RWPE1 (cell line): ENCODE measurements around the gene PTX4.

Experiments
- CTCF ChIA-PET: fragments of 350-600 bp; sonication (Branson Sonifier 250); formaldehyde crosslinking; extraction: SDS; loops from one replicate; lab custom pipeline; 2021; lab: Yijun Ruan, JAX
- POLR2A ChIA-PET: fragments of 400-600 bp; formaldehyde crosslinking; extraction: SDS; loops from one replicate; lab custom pipeline; 2020; ENCODE audit warnings: antibody characterized with exemption; ENCODE audit not compliant: low non-redundant PET; lab: Yijun Ruan, JAX
- DNase-seq: peaks from one replicate; pipeline ENCODE4 v3.0.0; 2012; ENCODE audit warnings: low spot score
- H3K27ac ChIP-seq: fragments of 450-650 bp; 2 replicates; pipeline ENCODE4 v1.5.1; 2017
- TF ChIP-seq, protein P1 (sequence below): fragments of 450-650 bp; conservative IDR thresholded peaks from 2 replicates; pipeline ENCODE4 v1.5.1; 2017; ENCODE audit warnings: low read depth, mild to moderate bottlenecking

PTX4 gene

GRCh38 chr16:1508494-1509187 lies 19.9 kb upstream of the PTX4 start:
- CTCF ChIA-PET: no interaction called here
- no peak for DNase-seq
- POLR2A ChIA-PET: no interaction called here
- TF ChIP-seq, protein P1, sequence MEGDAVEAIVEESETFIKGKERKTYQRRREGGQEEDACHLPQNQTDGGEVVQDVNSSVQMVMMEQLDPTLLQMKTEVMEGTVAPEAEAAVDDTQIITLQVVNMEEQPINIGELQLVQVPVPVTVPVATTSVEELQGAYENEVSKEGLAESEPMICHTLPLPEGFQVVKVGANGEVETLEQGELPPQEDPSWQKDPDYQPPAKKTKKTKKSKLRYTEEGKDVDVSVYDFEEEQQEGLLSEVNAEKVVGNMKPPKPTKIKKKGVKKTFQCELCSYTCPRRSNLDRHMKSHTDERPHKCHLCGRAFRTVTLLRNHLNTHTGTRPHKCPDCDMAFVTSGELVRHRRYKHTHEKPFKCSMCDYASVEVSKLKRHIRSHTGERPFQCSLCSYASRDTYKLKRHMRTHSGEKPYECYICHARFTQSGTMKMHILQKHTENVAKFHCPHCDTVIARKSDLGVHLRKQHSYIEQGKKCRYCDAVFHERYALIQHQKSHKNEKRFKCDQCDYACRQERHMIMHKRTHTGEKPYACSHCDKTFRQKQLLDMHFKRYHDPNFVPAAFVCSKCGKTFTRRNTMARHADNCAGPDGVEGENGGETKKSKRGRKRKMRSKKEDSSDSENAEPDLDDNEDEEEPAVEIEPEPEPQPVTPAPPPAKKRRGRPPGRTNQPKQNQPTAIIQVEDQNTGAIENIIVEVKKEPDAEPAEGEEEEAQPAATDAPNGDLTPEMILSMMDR: no peak
- no peak overlapping the region; the same call in 1 of the 2 replicates for H3K27ac ChIP-seq

GRCh38 chr16:1506494-1507213 lies 17.9 kb upstream of the PTX4 start:
- POLR2A ChIA-PET: no interaction called here
- no peak for DNase-seq
- CTCF ChIA-PET: no interaction called here
- H3K27ac ChIP-seq: no peak overlapping the region
- TF ChIP-seq, protein P1: no peak

DNA sequence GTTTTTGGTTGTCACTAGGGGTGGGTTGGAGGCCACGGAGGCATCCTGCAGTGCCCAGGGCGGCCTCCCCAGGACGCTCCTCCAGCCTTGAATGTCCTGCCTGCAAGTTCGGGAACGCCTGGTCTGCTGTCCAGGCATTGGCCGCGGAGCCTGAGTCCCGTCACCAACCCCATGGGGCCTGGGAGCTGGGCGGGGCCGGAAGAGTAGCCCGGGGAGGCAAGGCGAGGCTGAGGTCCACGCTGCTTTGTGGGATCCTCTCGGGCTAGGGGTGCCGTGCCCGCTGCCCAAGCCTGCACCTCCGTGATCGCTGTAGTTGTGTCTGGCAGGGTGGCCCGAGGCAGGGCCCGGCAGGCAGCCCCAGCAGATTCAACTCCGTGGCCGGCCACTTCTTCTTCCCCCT lies 17.2 kb upstream of the PTX4 start:
- no peak for DNase-seq
- TF ChIP-seq, protein P1: no peak
- ChIA-PET CTCF (no interaction called here), POLR2A (no interaction called here)
- H3K27ac ChIP-seq: no peak overlapping the region

- CTCF ChIA-PET: no interaction called here
- POLR2A ChIA-PET: interaction anchor here (0.5 kb wide), 1 partner anchor 34 kb away, joined by 3 read pairs; no protein-coding TSS in a partner anchor
These were observed 16.5 kb upstream of the PTX4 start for GRCh38 chr16:1505073-1505844.

GRCh38 chr16:1503110-1503955 lies 14.6 kb upstream of the PTX4 start:
- ChIA-PET POLR2A (no interaction called here), CTCF (no interaction called here)
- DNase-seq: no peak
- H3K27ac ChIP-seq: no peak overlapping the region
- TF ChIP-seq, protein P1: no peak

More at GRCh38 chr16:1505073-1505844, 16.5 kb upstream of the PTX4 start:
- no peak for DNase-seq
- H3K27ac ChIP-seq: 0 out of 2 replicates have a peak overlapping the region, but pooled peaks have one; percentile 1
- TF ChIP-seq, protein P1: no peak
